ENCODE data around the gene EHMT2. TPM values are rescaled to one million over a fixed set of nuclear protein-coding genes. Genes with fewer than 3 reads are reported as not detected.
A peak's percentile ranks its signal among the peaks of the same experiment; 100 is the strongest.

EHMT2 gene
- total RNA-seq, 1 donor = 62.0 TPM

DNA sequence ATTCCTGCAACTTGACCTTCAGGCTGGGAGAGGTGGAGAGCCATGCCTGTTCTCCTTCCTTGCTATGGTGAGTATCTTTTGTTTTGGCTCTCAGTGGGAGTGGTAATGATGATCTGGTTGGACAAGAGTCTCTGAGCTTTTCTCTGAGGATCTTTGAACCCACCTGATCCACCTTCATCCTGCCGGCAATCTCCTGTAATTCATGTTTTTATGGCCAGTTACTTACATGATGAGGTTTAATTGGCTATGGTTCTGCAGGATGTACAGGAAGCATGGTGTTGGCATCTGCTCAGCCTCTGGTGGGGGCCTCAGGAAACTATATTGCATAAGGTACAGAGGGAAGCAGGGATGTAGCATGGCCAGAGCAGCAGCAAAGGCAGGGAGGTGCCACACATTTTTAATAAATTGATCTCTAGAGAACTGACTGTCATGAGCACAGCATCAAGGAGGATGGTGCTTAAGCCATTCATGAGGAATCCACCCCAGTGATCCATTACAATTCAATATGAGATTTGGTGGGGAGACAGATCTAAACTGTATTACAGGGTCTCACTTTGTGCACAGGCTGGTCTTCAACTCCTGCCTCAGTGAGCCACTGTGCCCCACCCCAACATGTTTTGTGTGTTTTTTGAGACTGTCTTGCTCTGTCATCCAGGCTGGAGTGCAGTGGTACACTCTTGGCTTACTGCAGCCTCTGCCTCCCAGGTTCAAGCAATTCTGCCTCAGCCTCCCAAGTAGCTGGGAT lies 60.0 kb downstream of the EHMT2 start:
- no peak for DNase-seq (ENCODE audit: low read depth)
- TF ChIP-seq CTCF (IDR thresholded peaks at IDR 0.05; ENCODE audit: insufficient read depth, low read length) = no peak

DNA sequence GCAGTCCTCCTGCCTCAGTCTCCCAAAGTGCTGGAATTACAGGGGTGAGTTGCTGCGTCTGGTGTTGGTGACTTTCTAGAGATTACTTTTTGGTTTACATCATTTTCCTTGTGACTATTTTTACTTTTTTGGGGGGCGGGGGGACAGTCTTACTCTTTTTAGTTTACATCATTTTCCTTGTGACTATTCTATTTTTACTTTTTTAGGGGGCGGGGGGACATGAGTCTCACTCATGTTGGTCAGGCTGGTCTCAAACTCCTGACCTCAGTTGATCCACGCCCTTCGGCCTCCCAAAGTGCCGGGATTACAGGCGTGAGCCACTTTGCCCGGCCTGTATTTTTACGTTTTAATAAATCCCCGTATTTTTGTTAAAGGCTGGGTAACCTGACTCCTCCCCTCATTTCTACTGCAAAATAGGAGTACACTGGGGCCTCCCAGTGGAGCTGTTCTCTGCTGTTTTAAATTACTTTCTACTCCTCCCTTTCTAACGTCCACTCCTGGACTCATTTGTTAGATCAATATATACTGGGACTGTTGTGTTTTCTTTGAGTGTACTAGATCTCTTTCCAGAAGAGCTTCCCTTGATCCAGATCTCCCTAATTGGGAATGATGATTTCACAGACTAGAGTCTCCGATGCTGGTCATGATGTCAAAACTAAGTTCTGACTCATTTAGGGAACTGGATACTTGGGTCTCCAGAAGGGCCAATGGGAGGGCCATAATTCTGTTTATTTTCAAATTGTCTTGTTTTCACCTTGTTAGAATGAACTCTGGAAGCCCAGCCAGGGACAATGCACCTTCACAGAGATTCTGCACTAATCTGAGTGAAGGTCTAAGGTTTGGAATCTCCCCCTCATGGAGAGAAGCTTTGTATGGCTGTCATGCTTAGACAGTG lies 60.8 kb downstream of the EHMT2 start:
- peak overlapping the region; percentile 96 for H3K4me3 ChIP-seq (ENCODE audit: low read depth, low read length)
- TF ChIP-seq CTCF (IDR thresholded peaks at IDR 0.05; ENCODE audit: insufficient read depth, low read length) = peak; percentile 14
- peak; percentile 61 for DNase-seq (ENCODE audit: low read depth)

More for the DNA sequence above, 60.0 kb downstream of the EHMT2 start:
- peak overlapping the region; percentile 96 for H3K4me3 ChIP-seq (ENCODE audit: low read depth, low read length)

DNA sequence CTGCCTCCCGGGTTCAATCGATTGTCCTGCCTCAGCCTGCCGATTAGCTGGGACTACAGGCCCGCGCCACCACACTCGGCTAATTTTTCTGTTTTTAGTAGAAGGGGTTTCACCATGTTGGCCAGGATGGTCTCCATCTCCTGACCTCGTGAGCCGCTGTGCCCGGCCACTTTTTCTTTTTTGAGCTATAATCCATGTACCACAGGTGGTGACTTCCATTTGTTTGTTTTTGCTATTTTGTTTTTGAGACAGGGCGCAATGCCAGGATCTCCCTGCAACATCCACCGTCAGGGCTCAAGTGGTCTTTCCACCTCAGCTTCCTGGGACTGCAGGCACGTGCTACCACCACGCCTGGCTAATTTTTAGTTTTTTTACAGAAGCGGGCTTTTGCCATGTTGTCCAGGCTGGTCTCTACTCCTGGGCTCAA lies 61.4 kb downstream of the EHMT2 start:
- DNase-seq (ENCODE audit: low read depth) = no peak
- peak overlapping the region; percentile 96 for H3K4me3 ChIP-seq (ENCODE audit: low read depth, low read length)
- TF ChIP-seq CTCF (IDR thresholded peaks at IDR 0.05; ENCODE audit: insufficient read depth, low read length) = no peak

DNA sequence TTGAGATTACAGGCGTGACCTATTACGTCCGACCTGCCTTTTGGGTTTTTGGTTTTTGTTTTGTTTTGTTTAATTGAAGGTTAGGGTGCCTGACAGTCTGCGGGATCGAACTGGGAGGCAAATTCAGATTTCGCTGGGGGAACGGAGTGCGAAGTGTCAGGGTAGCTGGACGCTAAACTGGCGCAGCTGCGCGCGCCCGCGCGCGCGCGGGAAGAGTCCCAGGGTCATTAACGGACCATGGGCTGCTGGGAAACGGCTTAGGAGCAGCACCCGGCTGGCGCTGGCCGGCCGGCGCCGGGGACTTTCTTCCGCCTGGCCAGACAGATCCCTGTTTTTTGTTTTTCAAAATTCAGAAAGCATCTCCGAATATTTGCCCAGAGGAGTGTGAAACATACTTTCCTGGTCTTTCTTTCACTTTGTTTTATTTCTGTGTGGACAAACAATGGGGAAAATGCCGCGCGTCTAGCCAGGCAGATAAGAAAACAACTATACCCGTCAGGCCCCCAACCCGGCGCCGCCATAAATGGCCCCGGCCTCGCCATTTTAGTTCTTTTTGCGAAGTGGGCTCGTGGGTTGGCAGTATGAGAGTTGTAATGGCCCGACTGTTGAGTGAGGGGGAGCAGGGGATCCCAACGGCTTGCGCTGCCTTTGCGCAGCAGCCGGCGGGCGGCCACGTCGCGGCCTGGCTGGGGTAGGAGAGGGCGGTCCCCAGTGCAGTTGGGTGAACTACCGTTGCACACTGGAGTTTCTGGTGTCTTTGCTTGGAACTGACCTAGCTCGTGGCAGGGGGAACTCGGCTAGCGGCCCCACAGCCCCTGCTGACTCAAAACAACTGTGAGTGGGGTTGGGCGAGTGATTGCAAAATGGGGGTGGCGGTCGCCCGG lies 62.9 kb downstream of the EHMT2 start:
- H3K4me3 ChIP-seq (ENCODE audit: low read depth, low read length) = peak overlapping the region; percentile 96

GRCh38 chr6:31831350-31832215 lies 65.9 kb downstream of the EHMT2 start:
- peak overlapping the region; percentile 85 for H3K4me3 ChIP-seq (ENCODE audit: low read depth, low read length)
- DNase-seq (ENCODE audit: low read depth) = peak; percentile 27
- TF ChIP-seq CTCF (IDR thresholded peaks at IDR 0.05; ENCODE audit: insufficient read depth, low read length) = no peak

More for the DNA sequence above, 62.9 kb downstream of the EHMT2 start:
- peak; percentile 86 for DNase-seq (ENCODE audit: low read depth)
- no peak for TF ChIP-seq CTCF (IDR thresholded peaks at IDR 0.05; ENCODE audit: insufficient read depth, low read length)

Measured in fibroblast of the aortic adventitia (primary cell).